ENCODE measurements around the gene ARHGEF5. TPM values are rescaled to one million over a fixed set of nuclear protein-coding genes. Genes with fewer than 3 reads are reported as not detected.
"Not testable (repeated sequence)": the region's sequence is repeated elsewhere in the genome, so short reads cannot be mapped to it uniquely, and the experiment has no call there.

ARHGEF5 gene
- polyA plus RNA-seq, 1 donor (not counting 4 experiments of a cell fraction or from before 2014, with no cell fraction given) = 24.2 TPM

- not testable (repeated sequence) for H3K36me3 ChIP-seq (ENCODE audit: control insufficient read depth in 2 of 2, extremely low read depth in 1 of 2, insufficient read depth in 2 of 2, low read length in 2 of 2)
Observed at GRCh38 chr7:144356185-144356584, 983 bp downstream of the ARHGEF5 start.

GRCh38 chr7:144356860-144357259, 1.7 kb downstream of the ARHGEF5 start:
- H3K27ac ChIP-seq (ENCODE audit: control insufficient read depth, insufficient read depth, low read length); H3K79me2 ChIP-seq (ENCODE audit: control insufficient read depth, insufficient read depth, low read length); H3K4me3 ChIP-seq (ENCODE audit: control insufficient read depth in 2 of 3, extremely low read depth in 1 of 3, insufficient read depth in 2 of 3, low read depth in 1 of 3, low read length in 3 of 3); H3K4me2 ChIP-seq (ENCODE audit: control insufficient read depth, extremely low read depth, insufficient read depth, low read depth, low read length); DNase-seq (ENCODE audit: low read depth, low spot score); H3K4me1 ChIP-seq (ENCODE audit: control insufficient read depth, extremely low read depth, insufficient read depth, low read length); FAIRE-seq; H3K9me3 ChIP-seq (ENCODE audit: control insufficient read depth, low read depth, low read length); H3K27me3 ChIP-seq (ENCODE audit: control insufficient read depth, extremely low read depth, insufficient read depth, low read length); H3K9me1 ChIP-seq (ENCODE audit: control insufficient read depth, extremely low read depth, insufficient read depth, low read length); H3K9ac ChIP-seq (ENCODE audit: control insufficient read depth, extremely low read depth, insufficient read depth, low read length); H3K36me3 ChIP-seq (ENCODE audit: control insufficient read depth in 2 of 2, extremely low read depth in 1 of 2, insufficient read depth in 2 of 2, low read length in 2 of 2); dilution Hi-C loops (cut with MboI; ENCODE audit: extremely low pct_ligation_motif_present, low sequenced_read_pairs); H2AFZ ChIP-seq (ENCODE audit: control insufficient read depth, low read length); H4K20me1 ChIP-seq (ENCODE audit: control insufficient read depth, extremely low read depth, insufficient read depth, low read length): not testable (repeated sequence)

More at GRCh38 chr7:144356185-144356584, 983 bp downstream of the ARHGEF5 start:
- H3K4me2 ChIP-seq (ENCODE audit: control insufficient read depth, extremely low read depth, insufficient read depth, low read depth, low read length); H4K20me1 ChIP-seq (ENCODE audit: control insufficient read depth, extremely low read depth, insufficient read depth, low read length); H3K9me1 ChIP-seq (ENCODE audit: control insufficient read depth, extremely low read depth, insufficient read depth, low read length); FAIRE-seq; H3K27ac ChIP-seq (ENCODE audit: control insufficient read depth, insufficient read depth, low read length); H3K27me3 ChIP-seq (ENCODE audit: control insufficient read depth, extremely low read depth, insufficient read depth, low read length); dilution Hi-C loops (cut with MboI; ENCODE audit: extremely low pct_ligation_motif_present, low sequenced_read_pairs); H3K4me1 ChIP-seq (ENCODE audit: control insufficient read depth, extremely low read depth, insufficient read depth, low read length); H3K79me2 ChIP-seq (ENCODE audit: control insufficient read depth, insufficient read depth, low read length); H3K4me3 ChIP-seq (ENCODE audit: control insufficient read depth in 2 of 3, extremely low read depth in 1 of 3, insufficient read depth in 2 of 3, low read depth in 1 of 3, low read length in 3 of 3); DNase-seq (ENCODE audit: low read depth, low spot score); H3K9me3 ChIP-seq (ENCODE audit: control insufficient read depth, low read depth, low read length); H3K9ac ChIP-seq (ENCODE audit: control insufficient read depth, extremely low read depth, insufficient read depth, low read length); H2AFZ ChIP-seq (ENCODE audit: control insufficient read depth, low read length): not testable (repeated sequence)

DNA sequence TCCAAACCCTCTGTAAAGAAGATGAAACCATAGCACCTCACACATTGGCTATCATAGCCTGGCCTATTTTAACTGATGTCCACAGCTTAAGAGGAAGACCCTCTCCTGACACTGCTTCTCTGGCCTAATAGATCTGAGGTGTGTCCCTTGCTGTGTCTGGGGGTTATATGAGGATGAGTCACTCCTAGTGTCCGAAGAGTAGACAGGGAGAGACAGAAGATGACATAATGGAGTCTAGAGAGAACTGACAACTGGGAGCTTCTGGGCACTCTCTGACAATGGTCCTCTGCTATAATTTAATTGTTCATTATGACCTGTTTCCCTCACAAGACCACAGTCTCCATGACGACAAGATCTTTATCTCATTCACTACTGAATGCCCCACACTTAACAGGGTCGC, 6.9 kb downstream of the ARHGEF5 start:
- H3K36me3 ChIP-seq (ENCODE audit: control insufficient read depth in 2 of 2, extremely low read depth in 1 of 2, insufficient read depth in 2 of 2, low read length in 2 of 2); H3K4me1 ChIP-seq (ENCODE audit: control insufficient read depth, extremely low read depth, insufficient read depth, low read length); H3K79me2 ChIP-seq (ENCODE audit: control insufficient read depth, insufficient read depth, low read length); H3K9me1 ChIP-seq (ENCODE audit: control insufficient read depth, extremely low read depth, insufficient read depth, low read length); H3K27me3 ChIP-seq (ENCODE audit: control insufficient read depth, extremely low read depth, insufficient read depth, low read length); dilution Hi-C loops (cut with MboI; ENCODE audit: extremely low pct_ligation_motif_present, low sequenced_read_pairs); H3K27ac ChIP-seq (ENCODE audit: control insufficient read depth, insufficient read depth, low read length); H2AFZ ChIP-seq (ENCODE audit: control insufficient read depth, low read length); H3K4me3 ChIP-seq (ENCODE audit: control insufficient read depth in 2 of 3, extremely low read depth in 1 of 3, insufficient read depth in 2 of 3, low read depth in 1 of 3, low read length in 3 of 3); H4K20me1 ChIP-seq (ENCODE audit: control insufficient read depth, extremely low read depth, insufficient read depth, low read length); FAIRE-seq; H3K9ac ChIP-seq (ENCODE audit: control insufficient read depth, extremely low read depth, insufficient read depth, low read length); H3K9me3 ChIP-seq (ENCODE audit: control insufficient read depth, low read depth, low read length); DNase-seq (ENCODE audit: low read depth, low spot score); H3K4me2 ChIP-seq (ENCODE audit: control insufficient read depth, extremely low read depth, insufficient read depth, low read depth, low read length): not testable (repeated sequence)

- FAIRE-seq; H3K79me2 ChIP-seq (ENCODE audit: control insufficient read depth, insufficient read depth, low read length); H3K4me2 ChIP-seq (ENCODE audit: control insufficient read depth, extremely low read depth, insufficient read depth, low read depth, low read length); H3K9me1 ChIP-seq (ENCODE audit: control insufficient read depth, extremely low read depth, insufficient read depth, low read length); H3K27ac ChIP-seq (ENCODE audit: control insufficient read depth, insufficient read depth, low read length); H3K4me1 ChIP-seq (ENCODE audit: control insufficient read depth, extremely low read depth, insufficient read depth, low read length); DNase-seq (ENCODE audit: low read depth, low spot score); dilution Hi-C loops (cut with MboI; ENCODE audit: extremely low pct_ligation_motif_present, low sequenced_read_pairs); H3K9me3 ChIP-seq (ENCODE audit: control insufficient read depth, low read depth, low read length); H3K27me3 ChIP-seq (ENCODE audit: control insufficient read depth, extremely low read depth, insufficient read depth, low read length); H4K20me1 ChIP-seq (ENCODE audit: control insufficient read depth, extremely low read depth, insufficient read depth, low read length); H3K36me3 ChIP-seq (ENCODE audit: control insufficient read depth in 2 of 2, extremely low read depth in 1 of 2, insufficient read depth in 2 of 2, low read length in 2 of 2); H3K4me3 ChIP-seq (ENCODE audit: control insufficient read depth in 2 of 3, extremely low read depth in 1 of 3, insufficient read depth in 2 of 3, low read depth in 1 of 3, low read length in 3 of 3); H2AFZ ChIP-seq (ENCODE audit: control insufficient read depth, low read length); H3K9ac ChIP-seq (ENCODE audit: control insufficient read depth, extremely low read depth, insufficient read depth, low read length): not testable (repeated sequence)
Observed at GRCh38 chr7:144365523-144365922, 10.3 kb downstream of the ARHGEF5 start.

- H3K9me1 ChIP-seq (ENCODE audit: control insufficient read depth, extremely low read depth, insufficient read depth, low read length); H3K27ac ChIP-seq (ENCODE audit: control insufficient read depth, insufficient read depth, low read length); H3K27me3 ChIP-seq (ENCODE audit: control insufficient read depth, extremely low read depth, insufficient read depth, low read length); DNase-seq (ENCODE audit: low read depth, low spot score); H4K20me1 ChIP-seq (ENCODE audit: control insufficient read depth, extremely low read depth, insufficient read depth, low read length); H3K9me3 ChIP-seq (ENCODE audit: control insufficient read depth, low read depth, low read length); H3K9ac ChIP-seq (ENCODE audit: control insufficient read depth, extremely low read depth, insufficient read depth, low read length); H3K4me2 ChIP-seq (ENCODE audit: control insufficient read depth, extremely low read depth, insufficient read depth, low read depth, low read length); H3K4me1 ChIP-seq (ENCODE audit: control insufficient read depth, extremely low read depth, insufficient read depth, low read length); dilution Hi-C loops (cut with MboI; ENCODE audit: extremely low pct_ligation_motif_present, low sequenced_read_pairs); H3K4me3 ChIP-seq (ENCODE audit: control insufficient read depth in 2 of 3, extremely low read depth in 1 of 3, insufficient read depth in 2 of 3, low read depth in 1 of 3, low read length in 3 of 3); H2AFZ ChIP-seq (ENCODE audit: control insufficient read depth, low read length); H3K36me3 ChIP-seq (ENCODE audit: control insufficient read depth in 2 of 2, extremely low read depth in 1 of 2, insufficient read depth in 2 of 2, low read length in 2 of 2); FAIRE-seq; H3K79me2 ChIP-seq (ENCODE audit: control insufficient read depth, insufficient read depth, low read length): not testable (repeated sequence)
Observed at GRCh38 chr7:144367250-144367649, 12.0 kb downstream of the ARHGEF5 start.

Measured in keratinocyte (primary cell).